Stimulated activated CD4-positive, alpha-beta T cell treated with anti-CD3 and anti-CD28 coated beads, Interleukin-2, amount 100 ng/mL, for 24 hours (primary cell): ENCODE measurements around the gene AKAP14.
"Not testable (repeated sequence)": the region's sequence is repeated elsewhere in the genome, so short reads cannot be mapped to it uniquely, and the experiment has no call there.

Experiments
- DNase-seq, 2 donors: peaks; one replicate each; pipeline ENCODE4 v3.0.0-alpha.2; 2020

AKAP14 gene

GRCh38 chrX:119895843-119896326 lies at the start of gene AKAP14:
Gene AKAP14, plus strand, starts transcription at chrX:119895893. Its CDS starts 7,331 bp downstream, at chrX:119903224.
- DNase-seq = no peak

GRCh38 chrX:119852382-119853353 lies 43.0 kb upstream of the AKAP14 start, which contains the start of gene UPF3B:
Gene UPF3B, minus strand, starts transcription at chrX:119852963. Its CDS starts 35 bp downstream, at chrX:119852928.
- DNase-seq = peak; percentile 91 to 92

DNA sequence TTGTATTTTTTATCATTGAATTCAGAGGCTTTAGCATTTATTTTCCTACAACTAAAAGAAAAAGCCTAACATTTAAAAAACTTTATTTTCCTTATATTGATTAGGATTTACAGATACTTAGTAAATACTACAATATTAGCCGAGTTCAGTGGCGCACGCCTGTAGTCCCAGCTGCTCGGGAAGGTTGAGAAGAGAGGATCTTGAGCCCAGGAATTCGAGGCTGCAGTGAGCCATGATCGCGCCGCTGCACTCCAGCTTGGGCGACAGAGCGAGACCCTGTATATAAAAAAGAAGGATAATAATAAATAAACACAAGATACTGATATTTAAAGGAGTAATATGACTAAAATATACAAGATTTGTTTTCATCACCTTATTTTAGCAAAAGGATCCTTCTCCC lies 42.2 kb upstream of the AKAP14 start:
- no peak for DNase-seq

GRCh38 chrX:119870626-119871131 lies 25.0 kb upstream of the AKAP14 start:
- DNase-seq = peak; percentile 28 to 32

- no peak for DNase-seq
These were observed 24.5 kb upstream of the AKAP14 start for GRCh38 chrX:119871245-119871598.

DNA sequence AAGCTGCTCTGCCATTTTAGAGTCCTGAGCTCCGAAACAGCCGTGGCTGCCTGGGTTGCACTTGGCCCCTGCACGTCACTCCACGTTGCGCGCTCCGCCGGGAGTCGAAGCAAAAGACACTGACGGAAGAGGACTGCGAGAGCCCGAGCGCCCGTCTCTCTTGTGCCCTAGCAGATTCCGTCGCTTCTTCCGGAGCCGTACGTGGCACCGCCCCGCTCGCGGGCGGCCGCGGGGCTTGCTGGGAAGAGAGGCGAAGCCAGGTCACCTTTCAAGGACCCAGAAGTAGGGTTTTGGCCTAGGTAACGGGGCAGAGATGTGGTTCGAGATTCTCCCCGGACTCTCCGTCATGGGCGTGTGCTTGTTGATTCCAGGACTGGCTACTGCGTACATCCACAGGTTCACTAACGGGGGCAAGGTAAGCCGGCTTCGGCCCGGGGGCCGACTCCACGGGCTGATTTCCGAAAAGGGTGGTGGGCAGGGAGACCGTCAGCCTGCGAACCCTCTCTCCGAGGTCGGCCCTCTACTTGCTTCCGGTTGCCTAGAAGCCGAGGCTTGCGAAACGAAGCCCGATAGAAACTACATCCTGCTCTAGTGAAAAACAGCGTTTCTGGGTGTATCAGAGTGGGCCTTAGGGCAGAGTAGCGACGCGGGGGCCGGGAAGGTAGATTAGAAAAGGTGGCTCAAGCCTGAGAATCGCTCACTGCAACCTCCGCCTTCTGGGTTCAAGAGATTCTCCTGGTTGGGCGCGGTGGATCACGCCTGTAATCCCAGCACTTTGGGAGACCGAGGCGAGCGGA lies 23.9 kb upstream of the AKAP14 start, which contains the start of the genes NDUFA1 and RNF113A:
NDUFA1 (plus strand) TSS at position 234 of the 797 bp plus-strand sequence; CDS start at position 314, 80 bp downstream.
RNF113A (minus strand) TSS at position 135 of the 797 bp plus-strand sequence; CDS start at position 15, 120 bp downstream.
- peak; percentile 81 to 83 for DNase-seq

DNA sequence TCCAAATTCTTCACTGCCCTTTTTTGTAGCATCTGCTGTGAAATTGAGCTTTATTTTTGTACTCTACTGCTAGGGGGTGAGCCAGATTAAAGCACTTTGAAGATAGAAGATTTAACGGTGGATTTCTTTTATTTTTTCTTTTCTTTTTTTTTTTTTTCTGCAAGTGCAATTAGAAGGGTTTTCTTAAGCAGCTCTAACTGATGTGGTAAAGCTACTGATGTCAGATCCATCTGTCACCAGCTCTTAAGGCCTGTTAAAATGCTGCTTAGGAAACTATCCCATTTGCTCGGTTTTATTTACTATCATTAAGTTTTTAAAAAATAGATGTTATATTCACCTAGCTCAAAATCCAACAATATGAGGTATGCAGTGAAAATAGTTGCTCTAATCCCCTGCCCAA lies 17.0 kb upstream of the AKAP14 start:
- no peak for DNase-seq

- DNase-seq = no peak
These were observed 15.6 kb upstream of the AKAP14 start for GRCh38 chrX:119880076-119880475.

DNA sequence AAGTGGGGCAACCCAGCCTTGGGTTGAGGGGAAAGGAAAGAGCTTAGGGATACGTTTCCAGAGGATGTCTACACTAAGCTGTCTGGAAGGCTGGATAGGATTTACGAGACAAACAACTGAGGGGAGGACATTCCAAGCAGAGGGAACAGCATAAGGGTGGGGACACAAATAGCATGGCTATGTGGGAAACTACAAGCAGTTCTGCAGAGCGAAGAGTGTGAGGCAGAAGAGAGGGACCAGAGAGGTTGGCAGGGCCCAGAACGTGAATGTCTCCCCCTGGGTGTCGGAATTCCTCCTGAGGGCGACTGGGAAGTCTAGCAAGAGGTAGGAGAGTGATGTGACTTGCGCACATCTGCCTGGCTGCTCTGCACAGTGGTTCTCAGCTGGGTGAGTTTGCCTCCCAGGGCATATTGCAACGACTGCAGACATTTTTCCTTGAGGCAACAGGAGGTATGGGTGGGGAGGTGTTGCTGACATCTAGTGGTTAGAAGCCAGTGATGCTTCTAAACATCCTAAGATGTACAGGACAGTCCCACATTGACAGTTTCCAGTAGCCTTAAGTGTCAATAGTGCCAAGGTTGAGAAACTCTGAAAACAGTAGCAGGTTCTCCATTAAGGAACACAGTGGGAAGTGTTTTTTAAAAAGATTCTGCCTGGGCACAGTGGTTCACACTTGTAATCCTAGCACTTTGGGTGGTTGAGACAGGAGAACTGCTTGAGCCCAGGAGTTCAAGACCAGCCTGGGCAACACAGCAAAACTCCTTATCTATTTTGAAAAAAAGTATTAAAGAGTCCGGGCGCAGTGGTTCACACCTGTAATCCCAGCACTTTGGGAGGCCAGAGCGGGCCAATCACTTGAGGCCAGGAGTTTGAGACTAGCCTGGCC lies 14.9 kb upstream of the AKAP14 start:
- DNase-seq = peak; percentile 17 to 25

DNA sequence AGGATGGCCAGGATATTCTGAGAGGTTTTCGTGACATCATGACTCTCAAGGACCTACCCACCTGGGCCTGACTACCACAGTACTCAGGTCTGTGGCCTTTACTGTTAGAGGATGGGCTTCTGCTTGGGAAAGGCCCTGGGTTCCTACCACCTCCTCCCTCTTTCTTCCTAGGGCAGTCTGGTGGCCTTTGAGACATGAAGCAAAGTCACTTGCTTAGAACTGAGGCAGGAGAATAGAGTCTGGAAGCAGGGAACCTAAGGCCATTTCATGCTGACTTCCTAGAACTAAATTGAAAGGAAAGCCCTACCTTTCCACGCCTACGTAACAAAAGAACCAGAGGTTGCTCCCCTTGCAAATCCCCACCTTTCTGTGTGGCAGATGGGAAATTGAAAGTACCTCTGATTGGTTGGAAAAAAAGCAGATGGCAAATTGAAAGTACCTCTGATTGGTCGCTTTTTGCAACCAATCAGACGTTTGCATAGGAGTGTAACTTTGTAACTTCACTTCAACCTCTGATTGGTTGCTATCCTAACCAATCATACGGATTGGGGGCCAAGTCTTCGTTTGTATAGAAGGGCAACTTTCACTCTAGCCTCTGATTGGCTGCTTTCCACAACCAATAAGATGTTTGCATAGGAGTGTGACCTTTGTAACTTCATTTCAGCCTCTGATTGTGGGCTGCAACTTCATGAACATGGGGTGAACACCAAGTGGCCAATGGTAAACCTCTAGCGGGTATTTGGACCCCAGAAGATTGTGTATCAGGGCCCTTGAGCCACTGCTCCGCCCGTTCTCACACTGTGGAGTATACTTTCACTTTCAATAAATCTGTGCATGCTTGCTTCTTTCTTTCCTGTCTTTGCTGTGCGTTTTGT lies 9.9 kb upstream of the AKAP14 start:
- DNase-seq = no peak

- peak; percentile 63 to 68 for DNase-seq
These were observed 7.8 kb upstream of the AKAP14 start for GRCh38 chrX:119887721-119888425.

- not testable (repeated sequence) for DNase-seq
These were observed 5.1 kb upstream of the AKAP14 start for GRCh38 chrX:119890626-119891025.

DNA sequence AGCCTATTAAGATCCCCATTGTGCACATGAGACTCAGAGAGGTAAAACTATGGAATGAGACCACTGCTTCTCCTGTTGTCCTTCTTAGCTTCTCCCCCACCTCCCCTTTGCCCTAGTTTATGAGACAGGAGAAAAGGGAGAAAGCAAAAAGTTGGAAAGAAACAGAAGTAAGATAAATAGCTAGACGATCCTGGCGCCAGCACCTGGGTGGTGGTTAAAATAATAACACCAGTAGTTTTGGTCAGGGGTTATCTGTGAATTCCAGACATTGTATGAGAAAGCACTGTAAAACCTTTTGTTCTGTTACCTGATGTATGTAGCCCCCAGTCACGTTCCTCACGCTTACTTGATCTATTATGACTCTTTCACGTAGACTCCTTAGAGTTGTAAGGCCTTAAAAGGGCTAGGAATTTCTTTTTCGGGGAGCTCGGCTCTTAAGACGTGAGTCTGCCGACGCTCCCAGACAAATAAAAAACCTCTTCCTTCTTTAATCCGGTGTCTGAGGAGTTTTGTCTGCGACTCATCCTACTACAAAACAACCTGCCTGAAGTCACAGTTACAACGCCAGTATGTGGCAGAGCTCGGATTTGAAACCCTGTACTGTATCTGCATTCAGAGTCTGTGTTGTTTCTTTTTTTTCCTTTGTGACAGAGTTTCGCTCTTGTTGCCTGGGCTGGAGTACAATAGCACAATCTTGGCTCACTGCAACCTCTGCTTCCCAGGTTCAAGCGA lies 3.6 kb upstream of the AKAP14 start:
- DNase-seq = not testable (repeated sequence)

- no peak for DNase-seq
These were observed 3.4 kb downstream of the AKAP14 start for GRCh38 chrX:119899125-119899524.

GRCh38 chrX:119900976-119901375 lies 5.3 kb downstream of the AKAP14 start:
- no peak for DNase-seq

DNA sequence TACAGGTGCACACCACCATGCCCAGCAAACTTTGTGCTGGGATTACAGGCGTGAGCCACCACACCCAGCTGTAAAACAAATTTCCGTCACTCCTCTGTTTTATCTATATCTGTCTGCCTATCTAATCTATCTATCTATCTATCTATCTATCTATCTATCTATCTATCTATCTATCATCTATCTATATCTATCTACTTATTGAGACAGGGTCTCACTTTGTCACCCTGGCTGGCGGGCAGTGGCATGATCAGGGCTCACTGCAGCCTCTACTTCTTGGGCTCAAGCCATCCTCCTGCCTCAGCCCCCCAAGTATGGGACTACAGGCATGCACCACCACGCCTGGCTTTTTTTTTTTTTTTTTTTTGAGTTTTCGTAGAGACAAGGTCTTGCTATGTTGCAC lies 20.6 kb downstream of the AKAP14 start:
- DNase-seq = no peak

GRCh38 chrX:119917877-119918276 lies 22.2 kb downstream of the AKAP14 start:
- no peak for DNase-seq

GRCh38 chrX:119919835-119920585 lies 24.3 kb downstream of the AKAP14 start:
- no peak for DNase-seq

DNA sequence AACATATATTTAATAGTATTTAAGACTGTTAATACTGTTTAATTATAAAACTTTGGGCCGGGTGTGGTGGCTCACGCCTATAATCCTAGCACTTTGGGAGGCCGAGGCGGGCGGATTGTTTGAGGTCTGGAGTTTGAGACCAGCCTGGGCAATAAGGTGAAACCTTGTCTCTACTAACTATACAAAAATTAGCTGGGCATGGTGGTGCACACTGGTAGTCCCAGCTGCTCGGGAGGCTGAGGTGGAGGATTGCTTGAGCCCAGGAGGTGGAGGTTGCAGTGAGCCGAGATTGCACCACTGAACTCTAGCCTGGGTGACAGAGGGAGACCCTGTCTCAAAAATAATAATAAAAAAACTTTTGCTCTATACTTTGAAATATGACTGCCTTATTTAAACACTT lies 26.7 kb downstream of the AKAP14 start:
- DNase-seq = not testable (repeated sequence)
